KG1 (cell line): ENCODE results near the gene DNAH8.

ENCODE experiments used
- DNase-seq: peaks from one replicate; lab custom pipeline; 2025; lab: John Stamatoyannopoulos, UW

The DNAH8 gene

DNA sequence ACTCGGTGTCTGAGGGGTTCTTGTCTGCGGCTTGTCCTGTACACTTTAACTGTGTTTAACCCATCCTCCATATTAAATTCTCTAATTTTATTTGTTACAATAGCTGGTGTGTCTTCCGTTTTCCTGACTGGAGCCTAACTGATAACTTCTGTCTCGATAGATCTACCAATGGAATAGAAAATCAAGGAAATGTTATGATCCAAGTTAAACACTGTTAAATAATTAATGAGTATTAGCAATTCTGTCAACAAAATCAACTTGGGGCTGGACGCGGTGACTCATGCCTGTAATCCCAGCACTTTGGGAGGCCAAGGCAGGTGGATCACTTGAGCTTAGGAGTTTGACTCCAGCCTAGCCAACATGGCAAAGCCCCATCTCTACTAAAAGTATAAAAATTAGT is 81.7 kb downstream of the DNAH8 start:
- no peak for DNase-seq

DNA sequence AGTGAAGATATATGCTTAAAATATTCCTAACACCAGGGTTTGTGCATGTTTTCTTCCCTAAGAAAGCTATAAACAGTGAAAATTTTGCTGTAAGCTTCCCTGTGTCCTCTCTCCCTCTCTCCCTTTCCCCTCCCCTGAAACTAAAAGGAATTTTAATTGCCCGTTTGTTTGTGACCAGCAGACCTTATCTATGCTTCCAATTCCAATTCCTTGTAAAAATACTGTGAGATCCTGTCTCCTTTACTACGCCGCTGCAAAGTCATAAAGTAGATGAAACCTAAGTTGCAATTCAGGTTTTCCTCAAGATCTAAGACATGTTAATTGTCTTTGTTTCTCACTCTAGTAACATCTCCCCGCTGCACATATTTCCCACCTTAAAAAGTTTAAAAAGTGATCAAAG is 82.3 kb downstream of the DNAH8 start:
- DNase-seq: no peak

DNA sequence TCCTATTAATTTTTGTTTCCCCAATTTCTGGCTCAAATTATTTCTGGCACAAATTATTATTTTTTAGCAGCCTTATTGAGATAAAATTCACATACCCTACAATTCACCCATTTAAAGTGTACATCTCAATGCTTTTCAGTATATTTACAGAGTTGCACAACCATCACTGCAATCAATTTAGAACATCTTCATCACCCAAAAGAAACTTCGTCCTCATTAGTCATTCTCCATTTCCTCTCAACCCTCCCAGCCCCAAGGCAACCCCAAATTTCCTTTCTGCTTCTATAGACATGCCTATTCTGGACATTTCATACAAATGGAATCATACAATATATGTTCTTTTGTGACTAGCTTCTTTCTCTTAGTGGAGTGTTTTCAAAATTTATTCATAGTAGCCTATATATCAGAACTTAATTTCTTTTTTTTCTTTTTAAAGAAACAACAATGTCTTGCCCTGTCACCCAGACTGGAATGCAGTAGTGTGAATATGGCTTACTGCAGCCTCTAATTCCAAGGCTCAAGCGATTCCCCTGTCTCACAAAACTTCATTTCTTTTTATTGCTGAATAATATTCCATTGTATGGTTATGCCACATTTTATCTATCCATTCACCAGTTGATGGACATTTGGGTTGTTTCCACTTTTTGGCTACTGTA is 84.5 kb downstream of the DNAH8 start:
- no peak for DNase-seq

DNA sequence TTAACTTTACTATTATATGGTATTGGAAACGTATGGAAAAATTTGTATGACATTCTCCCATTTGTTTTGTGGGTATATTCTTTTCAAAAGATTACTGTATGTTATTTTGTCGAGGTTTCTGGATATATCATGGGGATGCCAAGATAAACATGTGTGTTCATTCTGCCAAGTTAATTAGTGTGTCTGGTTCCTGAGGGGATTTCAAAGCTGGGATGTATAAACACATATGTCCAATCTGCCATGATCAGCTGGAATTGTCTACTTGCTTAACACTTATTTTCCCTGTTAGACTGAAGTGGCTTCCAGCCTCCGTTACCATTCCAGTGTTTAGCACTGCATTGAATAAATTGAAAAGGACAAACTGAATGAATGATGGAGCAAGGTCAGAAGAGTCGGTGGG is 86.2 kb downstream of the DNAH8 start:
- no peak for DNase-seq

DNA sequence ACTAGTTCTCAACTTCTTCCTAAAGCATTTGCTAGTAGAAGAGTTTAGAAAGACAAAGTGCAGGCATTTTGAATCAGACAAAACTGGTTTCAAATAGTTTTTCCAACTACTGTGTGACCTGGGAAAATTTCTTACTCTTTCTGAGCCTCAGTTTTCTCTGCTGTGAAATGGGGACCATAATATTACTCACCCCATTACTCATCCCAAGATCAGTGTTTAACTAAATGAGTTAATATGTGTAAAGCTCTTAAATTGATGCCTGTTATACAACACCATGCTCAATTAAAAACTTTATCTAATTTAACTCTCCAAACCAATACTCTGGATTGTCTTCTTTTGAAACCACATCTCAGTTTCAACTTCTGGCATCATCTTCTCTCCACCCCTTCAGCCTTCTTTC is 87.4 kb downstream of the DNAH8 start:
- DNase-seq: no peak

DNA sequence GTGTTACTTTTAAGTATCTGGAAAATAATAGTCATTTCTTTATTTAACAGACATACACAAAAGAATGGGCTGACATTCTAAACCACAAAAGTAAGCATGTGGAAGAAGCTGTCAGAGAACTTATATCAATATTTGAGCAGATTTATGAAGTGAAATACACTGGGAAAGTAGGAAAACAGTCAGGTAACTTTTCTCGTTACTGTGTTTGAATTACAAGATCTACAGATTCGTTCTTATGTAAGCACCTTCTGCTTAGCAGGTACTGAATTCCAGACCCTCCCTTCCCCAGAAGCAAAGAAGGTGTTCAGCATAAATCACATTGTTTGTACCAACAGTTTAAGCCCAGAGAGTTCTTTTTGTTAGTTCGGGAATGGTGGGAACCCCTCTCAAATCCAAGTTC is 88.0 kb downstream of the DNAH8 start:
- DNase-seq: no peak

DNA sequence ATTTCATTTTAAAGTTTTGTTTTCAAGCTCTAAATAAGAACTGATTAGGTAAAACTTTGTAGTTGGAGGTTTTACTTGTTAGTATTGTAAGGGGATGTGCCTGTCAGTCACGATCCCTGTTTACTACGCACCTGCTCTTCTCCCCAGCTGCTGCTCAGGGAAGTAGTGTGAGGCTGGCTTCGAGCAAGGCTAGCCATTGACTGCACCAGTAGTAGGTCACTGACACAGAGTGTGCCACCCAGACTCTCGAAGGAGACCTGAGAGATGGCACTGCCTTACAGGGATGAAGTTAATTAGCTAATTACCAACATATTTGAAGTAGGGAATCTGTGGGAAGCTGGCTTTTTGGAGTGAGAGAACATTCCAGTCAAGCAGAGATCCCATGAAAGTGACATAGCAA is 89.2 kb downstream of the DNAH8 start:
- no peak for DNase-seq

DNA sequence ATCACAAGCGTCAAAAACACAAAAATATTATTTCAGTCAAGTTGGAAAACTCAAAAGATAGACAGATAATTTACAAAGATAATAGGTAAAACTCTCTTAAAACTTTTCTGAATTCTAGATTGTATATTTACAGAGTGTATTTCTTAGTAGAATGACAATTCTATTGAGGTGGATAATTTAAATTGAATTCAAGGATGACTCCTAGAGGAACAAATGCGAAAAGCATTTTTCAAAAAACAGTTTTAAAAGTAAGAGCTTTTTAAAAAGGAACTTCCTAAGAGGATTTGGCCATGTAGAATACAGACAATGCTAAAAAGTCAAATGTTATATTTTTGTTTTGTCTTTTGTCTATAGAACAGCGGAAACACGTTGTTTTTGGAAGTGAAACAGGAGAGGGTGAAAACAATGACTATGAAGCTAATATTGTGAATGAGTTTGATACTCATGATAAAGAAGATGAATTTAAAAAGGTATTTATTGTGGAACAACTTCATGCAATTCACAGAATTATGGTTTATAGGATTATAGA is 90.1 kb downstream of the DNAH8 start:
- no peak for DNase-seq

DNA sequence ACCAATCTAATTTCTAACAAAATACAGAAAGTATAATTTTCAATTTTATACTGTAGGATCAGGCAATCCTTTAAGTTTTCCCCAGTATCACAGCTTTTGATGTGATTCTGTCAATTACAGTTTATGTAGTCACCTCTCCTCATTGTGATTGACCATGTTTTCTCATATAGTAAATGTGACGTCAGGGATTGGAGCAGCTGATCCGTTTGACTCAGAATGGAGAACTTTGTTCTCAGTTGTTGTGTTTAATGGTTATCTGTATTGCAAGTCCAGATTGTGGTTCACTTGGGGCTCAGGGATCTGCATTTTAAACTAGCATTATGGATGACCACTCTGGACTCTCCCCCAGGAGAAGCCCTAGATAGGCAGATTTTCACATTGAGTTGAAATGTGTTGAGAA is 90.6 kb downstream of the DNAH8 start:
- DNase-seq: no peak

DNA sequence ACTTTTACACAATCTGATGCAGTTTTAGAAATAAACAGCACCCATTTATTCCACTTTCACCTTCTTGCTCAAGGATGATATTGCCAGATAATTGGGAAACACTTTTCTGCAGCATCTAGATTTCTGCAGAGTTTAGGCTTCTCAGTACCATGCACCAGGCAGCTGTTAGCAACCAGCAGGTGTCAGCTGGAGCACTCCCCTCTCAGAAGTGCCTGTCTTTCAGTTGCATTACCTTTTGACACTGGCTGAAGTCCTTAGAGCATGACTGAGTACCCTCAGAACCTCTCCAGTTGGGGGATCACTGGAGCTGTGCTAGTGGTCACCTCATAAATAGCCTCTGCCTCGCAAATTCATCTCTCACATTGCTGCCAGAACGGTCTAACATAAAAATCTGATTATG is 91.2 kb downstream of the DNAH8 start:
- DNase-seq: no peak

DNA sequence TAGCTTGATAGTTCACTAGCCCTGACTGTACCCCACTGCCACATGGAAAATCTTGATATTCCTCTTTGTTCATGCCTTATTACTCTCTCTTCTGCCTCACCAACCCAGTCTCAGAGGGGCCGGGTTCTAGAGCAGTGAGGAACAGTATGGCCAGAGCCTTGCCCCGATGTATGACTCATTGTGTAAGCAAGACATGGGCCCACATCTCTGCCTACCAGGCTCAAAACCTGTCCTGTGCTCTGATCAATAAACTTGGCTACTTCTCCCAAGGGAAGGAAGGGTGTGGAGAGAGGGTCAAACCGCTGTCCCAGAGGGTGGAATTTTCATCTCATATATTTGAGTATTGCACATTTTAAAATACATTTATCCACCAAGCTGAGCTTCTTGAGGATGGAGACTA is 91.7 kb downstream of the DNAH8 start:
- DNase-seq: no peak

DNA sequence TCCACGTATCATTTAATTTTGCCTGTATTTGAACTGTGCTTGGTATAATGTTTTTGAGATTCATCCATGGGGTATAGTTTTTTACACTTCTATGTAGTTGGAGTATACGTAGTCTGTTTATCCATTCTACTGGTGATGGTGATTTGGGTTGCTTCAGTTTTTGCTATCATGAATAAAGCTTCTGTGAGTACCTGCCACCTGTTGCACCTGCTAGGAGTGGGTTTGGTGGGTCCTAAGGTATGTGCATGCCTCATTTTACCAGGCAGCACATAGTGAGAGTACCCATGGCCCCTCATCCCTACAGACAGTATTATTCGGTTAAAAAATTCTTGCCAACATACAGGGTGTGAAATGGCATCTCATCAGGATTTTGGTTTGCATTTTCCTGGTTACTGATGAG is 92.9 kb downstream of the DNAH8 start:
- DNase-seq: no peak

DNA sequence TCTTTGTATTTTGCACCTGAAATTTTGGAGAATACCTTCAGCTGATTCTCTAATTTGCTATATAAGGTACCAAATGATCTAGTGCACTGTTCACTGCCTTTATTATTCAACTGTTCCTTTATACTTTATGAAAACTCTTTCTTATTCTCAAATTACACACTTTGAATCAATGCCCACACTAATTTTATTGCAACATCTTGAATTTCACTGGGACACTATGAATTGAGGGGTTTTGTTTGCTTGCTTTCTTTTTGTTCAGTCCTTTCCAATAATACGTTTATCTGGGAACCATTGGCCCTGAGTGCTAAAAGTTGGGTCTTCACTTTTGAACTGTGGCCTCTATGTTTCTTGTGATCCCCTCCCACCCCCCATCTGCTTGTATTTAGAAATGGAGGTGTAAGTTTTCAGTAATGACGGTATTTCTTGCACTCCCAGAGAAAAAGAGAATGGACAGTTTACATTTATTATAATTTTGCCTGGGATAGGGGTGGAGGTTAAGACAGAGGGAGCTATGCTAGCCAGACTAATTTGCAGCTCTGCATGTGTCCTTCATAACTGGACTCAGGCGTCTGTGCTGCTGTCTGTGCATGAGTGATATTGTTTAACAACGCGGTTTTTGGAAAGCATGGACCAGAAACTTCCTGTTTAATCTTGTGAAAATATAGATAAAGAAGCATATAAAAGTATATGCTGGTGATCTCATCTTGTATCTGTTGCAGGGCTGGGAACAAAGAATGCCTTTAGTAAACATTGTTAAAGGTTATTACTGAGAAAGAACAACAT is 98.1 kb downstream of the DNAH8 start:
- DNase-seq: no peak

DNA sequence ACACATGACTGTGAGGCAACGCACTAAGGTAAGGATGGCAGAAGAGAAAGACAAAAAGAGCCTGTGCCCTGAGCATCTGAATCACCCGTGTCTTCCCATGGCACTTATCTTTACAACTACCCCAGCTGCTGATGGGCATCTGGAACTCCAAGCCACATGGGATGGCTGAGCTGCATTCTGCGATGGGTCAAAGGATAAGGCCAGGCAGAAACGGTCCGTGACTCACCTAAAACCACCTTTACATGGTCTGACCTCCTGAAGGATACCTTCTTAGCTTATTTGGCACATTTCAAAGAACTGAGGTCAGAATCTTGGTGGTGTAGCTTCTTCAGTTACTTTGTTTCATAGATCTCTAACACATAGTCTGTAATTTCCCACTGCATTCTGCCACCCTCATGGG is 99.7 kb downstream of the DNAH8 start:
- DNase-seq: no peak

DNA sequence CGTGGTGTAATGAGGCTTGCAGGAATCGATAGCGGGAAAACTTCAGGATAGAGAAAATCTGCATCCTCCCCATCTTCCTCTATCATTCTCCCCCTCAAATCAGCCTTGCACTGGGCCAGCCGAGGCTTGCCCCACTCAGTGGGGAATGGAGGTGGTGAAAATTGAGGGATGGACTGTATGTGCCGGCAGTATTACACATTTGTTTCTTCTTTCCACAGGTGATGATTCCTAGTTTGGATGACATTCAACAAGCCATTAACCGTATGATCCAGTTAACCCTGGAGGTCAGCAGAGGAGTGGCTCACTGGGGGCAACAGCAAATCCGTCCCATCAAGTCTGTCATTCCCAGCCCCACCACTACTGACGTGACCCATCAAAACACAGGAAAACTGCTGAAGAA is 100.1 kb downstream of the DNAH8 start:
- no peak for DNase-seq

DNA sequence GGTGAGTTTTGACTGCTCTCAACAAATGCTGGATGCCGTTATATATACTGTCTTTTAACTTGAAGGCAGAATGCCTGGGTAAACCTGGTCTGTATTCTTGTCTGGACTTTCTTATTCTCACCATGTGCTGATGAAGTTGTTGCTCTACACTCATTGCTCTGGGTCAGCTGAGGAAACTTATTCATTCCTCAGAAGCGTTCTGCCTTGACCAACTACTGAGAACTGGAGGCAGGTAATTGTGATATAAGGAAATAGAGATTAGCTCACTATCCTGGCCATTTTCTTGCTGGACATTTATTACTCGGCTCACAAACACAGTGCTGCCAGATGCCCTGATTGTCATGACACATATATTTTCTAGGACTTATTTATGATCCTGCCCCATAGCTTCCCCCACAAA is 103.6 kb downstream of the DNAH8 start:
- DNase-seq: no peak

DNA sequence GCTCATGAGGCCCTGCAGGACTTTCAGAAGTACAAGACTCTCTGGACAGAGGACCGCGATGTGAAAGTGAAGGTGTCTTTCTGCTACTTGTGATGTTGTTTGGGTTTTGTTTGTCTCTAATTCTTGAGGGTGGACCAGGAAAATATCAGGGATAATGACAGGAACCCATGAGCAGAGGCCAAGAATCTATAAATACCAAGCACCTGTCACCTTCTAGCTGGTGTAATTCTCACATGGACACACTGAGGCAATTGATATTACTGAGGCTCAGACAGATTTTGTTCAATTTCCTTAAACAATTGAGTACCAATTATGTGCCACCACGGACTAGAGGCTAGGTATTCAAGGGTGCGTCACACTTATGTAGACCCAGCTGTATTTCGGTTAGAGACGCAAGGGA is 107.9 kb downstream of the DNAH8 start:
- DNase-seq: no peak

DNA sequence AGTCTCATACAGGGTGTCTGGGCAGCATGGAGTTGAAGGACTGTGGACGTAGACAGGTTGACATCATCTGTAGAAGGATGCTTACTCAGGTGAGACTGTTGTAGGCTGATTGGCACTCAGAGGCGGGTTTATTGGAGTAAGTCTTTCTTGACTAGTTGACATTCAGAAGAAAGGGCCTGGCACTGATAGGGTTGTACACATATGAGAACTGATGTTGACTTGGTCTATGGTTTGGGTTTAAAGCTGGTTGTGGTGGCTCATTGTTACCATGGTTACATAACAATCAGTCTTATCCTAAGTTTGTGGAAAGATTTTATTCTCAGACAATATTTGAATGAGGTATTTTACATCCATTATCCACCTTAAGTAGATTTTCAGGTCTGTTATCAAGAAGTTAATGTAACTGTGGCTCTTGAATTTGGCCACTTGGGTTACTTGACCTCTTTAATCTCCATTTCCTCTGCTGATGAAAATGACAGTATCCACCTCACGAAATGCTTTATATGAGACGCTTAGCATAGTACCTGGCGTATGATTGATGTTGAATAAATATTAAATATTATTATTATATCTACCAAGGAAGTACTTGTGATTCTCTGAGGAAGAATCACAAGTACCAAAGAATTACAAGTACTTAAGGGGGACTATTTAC is 109.3 kb downstream of the DNAH8 start:
- no peak for DNase-seq

DNA sequence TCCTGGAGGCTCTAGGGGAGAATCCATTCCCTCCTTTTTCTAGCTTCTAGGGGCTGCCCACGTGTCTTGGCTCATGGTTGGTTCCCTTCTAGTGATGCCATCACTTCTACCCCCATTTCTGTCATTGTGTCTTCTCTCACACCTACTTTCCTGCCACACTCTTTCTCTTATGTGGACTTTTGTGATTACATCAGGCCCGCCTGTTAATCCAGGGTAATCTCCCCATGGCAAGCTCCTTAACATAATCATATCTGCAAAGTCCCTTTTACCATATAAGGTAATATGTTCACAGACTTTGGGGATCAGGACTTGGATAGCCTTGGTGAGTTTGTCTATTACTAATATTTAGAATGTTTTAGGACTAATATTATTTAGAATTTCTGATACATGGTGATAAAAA is 111.9 kb downstream of the DNAH8 start:
- DNase-seq: no peak

DNA sequence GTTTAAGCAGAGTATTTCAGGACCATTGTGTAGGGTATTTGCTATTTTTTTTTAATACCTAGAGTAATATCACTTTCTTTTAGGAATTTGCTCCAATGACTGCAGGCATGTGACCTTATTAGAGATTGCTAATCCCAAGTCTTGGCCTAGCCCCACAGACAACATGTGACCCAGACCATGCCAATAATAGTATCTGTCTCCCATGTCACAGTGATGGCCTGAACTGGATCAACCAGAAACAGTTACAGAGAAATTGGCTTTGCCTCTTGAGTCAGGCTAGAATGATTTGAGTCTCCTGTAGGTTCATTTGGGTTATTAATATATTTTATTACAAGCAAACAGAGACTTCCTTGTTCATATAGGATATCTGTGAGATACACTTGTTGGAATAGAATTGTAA is 116.8 kb downstream of the DNAH8 start:
- no peak for DNase-seq

DNA sequence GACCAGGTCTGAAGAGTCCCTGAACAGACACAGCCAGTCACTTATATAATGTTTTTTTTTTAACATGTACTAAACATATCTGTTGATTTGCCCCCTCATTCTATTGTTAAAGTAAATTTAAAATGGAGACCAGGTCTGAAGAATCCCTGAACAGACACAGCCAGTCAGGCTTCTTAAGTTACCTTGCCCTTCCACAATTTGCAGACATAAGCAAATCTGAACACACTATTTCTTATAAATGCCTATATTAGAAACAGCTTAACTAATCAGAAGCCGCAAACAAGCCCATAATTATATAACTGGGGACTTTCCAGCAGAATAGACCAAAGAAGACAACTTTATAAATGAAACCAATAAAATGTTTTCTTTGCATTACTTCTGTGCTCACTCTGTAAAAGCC is 118.2 kb downstream of the DNAH8 start:
- no peak for DNase-seq

DNA sequence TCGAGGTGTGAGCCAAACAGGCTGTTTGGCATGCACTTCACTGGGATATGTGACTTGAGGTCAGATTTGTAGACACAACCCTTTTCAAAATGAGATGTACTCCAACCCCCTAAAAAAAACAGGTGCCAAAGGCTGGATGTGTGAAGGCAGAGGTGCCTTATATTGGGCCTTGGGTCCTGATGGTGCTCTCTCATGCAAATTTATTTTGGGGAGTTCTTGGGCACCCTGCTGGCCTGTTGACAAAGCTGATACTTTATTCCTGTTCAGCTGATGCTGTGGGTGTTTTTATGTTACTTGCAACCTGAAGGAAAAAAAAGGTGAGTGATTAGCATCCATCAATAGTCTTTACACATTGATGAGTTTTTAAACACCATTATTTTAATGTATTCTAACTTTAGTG is 121.5 kb downstream of the DNAH8 start:
- no peak for DNase-seq

DNA sequence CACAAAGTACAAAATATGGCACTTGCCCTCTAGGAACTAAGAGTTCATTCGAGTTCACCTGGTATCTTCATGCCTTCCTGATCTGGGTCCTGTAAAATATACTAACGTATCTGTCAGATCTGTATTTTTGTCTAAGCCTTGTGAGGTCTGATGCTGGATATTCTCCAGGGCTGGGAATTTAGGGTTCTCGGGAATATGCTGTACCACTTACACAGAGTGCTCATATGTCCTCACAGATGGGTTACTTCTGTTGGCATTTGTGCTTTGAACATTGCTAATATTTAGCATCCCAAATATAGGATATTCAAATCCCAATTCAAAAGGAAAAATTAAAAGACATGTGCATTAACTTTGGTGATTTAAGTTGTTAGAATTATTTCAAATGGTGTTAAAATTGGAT is 122.0 kb downstream of the DNAH8 start:
- no peak for DNase-seq
